K562 (cell line): Measurements from ENCODE around the gene FOXJ1. TPM values are rescaled to one million over a fixed set of nuclear protein-coding genes. Genes with fewer than 3 reads are reported as not detected.

ENCODE experiments used
- ATAC-seq: fragments of 200-7000 bp; cut with Tn5 transposase; 3 replicates; pipeline ENCODE4 v1.9.1; 2020; ENCODE audit warnings: moderate library complexity
- BruUV-seq: library from RNA; stranded (reverse); fragments of 400-500 nt; replicated peaks from 2 replicates; lab custom pipeline; 2021; lab: Mats Ljungman, UMichigan
- CTCF ChIA-PET: fragments of 300-600 bp; formaldehyde crosslinking; extraction: SDS; loops from one replicate; lab custom pipeline; 2021; ENCODE audit warnings: low intra/inter-chr PET ratio; lab: Yijun Ruan, JAX
- POLR2A ChIA-PET: fragments of 300-600, 350-650 bp; sonication (Branson Sonifier 250); formaldehyde crosslinking; extraction: SDS; loops from one replicate; lab custom pipeline; 2021; ENCODE audit warnings: antibody characterized with exemption, inconsistent platforms; lab: Yijun Ruan, JAX
- DNase-seq, 4 experiments: peaks; one replicate each; pipeline versions ENCODE4 v3.0.0 to v3.0.0-alpha.2; 2011 to 2018; ENCODE audit warnings: low spot score in 3 of 4, mixed read lengths in 3 of 4; ENCODE audit errors: extremely low read depth in 1 of 4
- FAIRE-seq: peaks from 2 replicates; lab custom pipeline; 2011; peaks lifted over from hg19 to GRCh38; lab: Jason Lieb, UNC
- H2AFZ ChIP-seq: 2 replicates; pipeline ENCODE4 v1.6.0; 2011; ENCODE audit warnings: low read depth, low read length, control low read depth, inconsistent platforms
- H3K27ac ChIP-seq: fragments of 200-600 bp; 3 replicates; pipeline ENCODE4 v1.8.0; 2011; ENCODE audit warnings: low read depth, mild to moderate bottlenecking, control low read depth, inconsistent platforms, low read length, moderate library complexity, mixed read lengths; ENCODE audit errors: extremely low read depth
- H3K27me3 ChIP-seq, 2 experiments: fragments of 300-600 bp in 1 of 2; 2 replicates in 1 of 2; 3 replicates in 1 of 2; pipeline versions ENCODE4 v1.6.0 to v1.8.0; 2011; ENCODE audit warnings: inconsistent platforms in 2 of 2, low read length in 2 of 2, mild to moderate bottlenecking in 1 of 2, mixed read lengths in 1 of 2, moderate library complexity in 1 of 2; ENCODE audit not compliant: control insufficient read depth in 2 of 2, insufficient read depth in 2 of 2
- H3K36me3 ChIP-seq: fragments of 300-600 bp; 3 replicates; pipeline ENCODE4 v1.8.0; 2011; ENCODE audit warnings: mild to moderate bottlenecking, low read length, inconsistent platforms; ENCODE audit not compliant: control insufficient read depth, insufficient read depth
- H3K4me1 ChIP-seq, 2 experiments: fragments of 200-600 bp in 1 of 2; replicated peaks in 1 of 2; 2 replicates in 1 of 2; 3 replicates in 1 of 2; pipeline versions ENCODE4 v1.5.1 to v1.8.0; 2011; ENCODE audit warnings: inconsistent platforms in 2 of 2, low read length in 2 of 2, mild to moderate bottlenecking in 1 of 2, mixed read lengths in 1 of 2, moderate library complexity in 1 of 2; ENCODE audit not compliant: control insufficient read depth in 2 of 2, insufficient read depth in 2 of 2
- H3K4me2 ChIP-seq: 2 replicates; pipeline ENCODE4 v1.6.1; 2011; ENCODE audit warnings: low read length, control low read depth, inconsistent platforms, mixed read lengths; ENCODE audit not compliant: insufficient read depth
- H3K4me3 ChIP-seq: fragments of 200-600 bp; sonication (generic), shearing (Covaris generic); 2 replicates; pipeline ENCODE4 v1.5.1; 2016; ENCODE audit warnings: control low read depth, inconsistent platforms
- H3K79me2 ChIP-seq: fragments of 200-600 bp; 3 replicates; pipeline ENCODE4 v1.8.0; 2011; ENCODE audit warnings: low read length, inconsistent platforms; ENCODE audit not compliant: control insufficient read depth, insufficient read depth
- H3K9ac ChIP-seq, 2 experiments: 2 replicates each; pipeline versions ENCODE4 v1.6.0 to v1.6.1; 2011; ENCODE audit warnings: low read depth in 2 of 2, low read length in 2 of 2, control low read depth in 1 of 2, inconsistent platforms in 1 of 2, mild to moderate bottlenecking in 1 of 2, mixed read lengths in 1 of 2; ENCODE audit not compliant: insufficient read depth in 1 of 2
- H3K9me1 ChIP-seq: one replicate; pipeline ENCODE4 v1.6.0; 2011; ENCODE audit warnings: inconsistent platforms, mild to moderate bottlenecking, low read length, moderate library complexity; ENCODE audit not compliant: control insufficient read depth, insufficient read depth
- H3K9me3 ChIP-seq: replicated peaks from 2 replicates; pipeline ENCODE4 v1.5.1; 2011; ENCODE audit warnings: low read depth, low read length, inconsistent platforms; ENCODE audit not compliant: control insufficient read depth, insufficient read depth
- H4K20me1 ChIP-seq: replicated peaks from 2 replicates; pipeline ENCODE4 v1.6.1; 2011; ENCODE audit warnings: low read length, inconsistent platforms, mixed read lengths; ENCODE audit not compliant: control insufficient read depth, insufficient read depth
- RAD21 ChIP-seq, 2 experiments: fragments of 250-450 bp in 1 of 2; fragments of 450-650 bp in 1 of 2; sonication (Bioruptor Pico) in 1 of 2; formaldehyde crosslinking in 1 of 2; IDR thresholded peaks in 1 of 2; conservative IDR thresholded peaks in 1 of 2; 2 replicates each; pipeline versions ENCODE4 v1.4.0 to v1.8.0; 2020 to 2022; ENCODE audit warnings: mild to moderate bottlenecking in 2 of 2, moderate library complexity in 1 of 2
- TCF3 ChIP-seq: sonication (generic); formaldehyde crosslinking; IDR thresholded peaks from 2 replicates; pipeline ENCODE4 v1.4.0; 2020; ENCODE audit warnings: mild to moderate bottlenecking, missing genetic modification reagents
- ZBTB33 ChIP-seq: sonication (generic); formaldehyde crosslinking; IDR thresholded peaks from 2 replicates; pipeline ENCODE4 v1.8.1; 2023; ENCODE audit warnings: mild to moderate bottlenecking, missing genetic modification reagents
- WGBS: fragments of 100-300 bp; shearing (Covaris generic); methylation state at CpG from one replicate; pipeline ENCODE4 v1.1.6; 2016; ENCODE audit warnings: low coverage, mixed read lengths; ENCODE audit not compliant: insufficient coverage; ENCODE audit errors: missing lambda C conversion rate; 5-methylcytosine and 5-hydroxymethylcytosine counted together
- in situ Hi-C: fragments of 300-500 bp; cut with MboI; formaldehyde crosslinking; loops from 4 replicates; pipeline ENCODE4 v1.15.0; 2018; ENCODE audit warnings: inconsistent platforms, mixed read lengths
- intact Hi-C: fragments of 100-400 bp; cut with micrococcal nuclease; formaldehyde crosslinking; loops from 2 replicates; pipeline ENCODE4 v1.14.2; 2022
- polyA plus RNA-seq, 8 experiments: library from polyadenylated mRNA; depleted of rRNA in 4 of 8; stranded (reverse) in 5 of 8; unstranded in 3 of 8; fragments of >200 nt; fragmentation: Nextera tagmentation in 2 of 8; fragmentation: Illumina TruSeq in 1 of 8; extraction: Ambion mirVana in 2 of 8; extraction: Trizol in 1 of 8; gene quantifications; 2 replicates each; pipeline versions ENCODE4 v1.2.1 to v1.2.3, GENCODE V29; 2011 to 2014; ENCODE audit warnings: inconsistent platforms in 1 of 8, missing spikeins in 1 of 8
- total RNA-seq, 7 experiments: library from RNA; depleted of rRNA in 6 of 7; stranded (reverse); fragments of >200 nt in 6 of 7; fragmentation: Illumina TruSeq in 2 of 7; extraction: Trizol in 2 of 7; gene quantifications; 2 replicates each; pipeline versions ENCODE4 v1.2.1 to v1.2.3, GENCODE V29; 2011 to 2021; ENCODE audit warnings: low replicate concordance in 1 of 7

The FOXJ1 gene
- total and polyA plus RNA-seq, 9 of the 15 experiments (the other 6 are each of a cell fraction or from before 2014, with no cell fraction given): 0.07 TPM; not detected in 8

GRCh38 chr17:76152591-76152990, 11.5 kb upstream of the FOXJ1 start:
- in situ Hi-C loops (no loop called here), intact Hi-C loops (no loop called here)
- no TSS peak for BruUV-seq
- H3K79me2 ChIP-seq: no peaks in the 10 kb centered on the region
- peaks cover 57% of the 10 kb centered on the region for H3K36me3 ChIP-seq
- no peak for FAIRE-seq
- H3K9me1 ChIP-seq: no peaks in the 10 kb centered on the region
- ChIA-PET POLR2A (interaction anchor here (0.6 to 3.9 kb wide), 7 partner anchors 9 to 538 kb away, joined by 3 to 28 read pairs (median 3); partner anchors contain the start of genes FOXJ1 and UBALD2), CTCF (no interaction called here)
- TF ChIP-seq TCF3 (CRISPR knock-in tag): no peak
- peak in 1 of 2 experiments; percentile 25; a peak in 1 of 4 replicates for TF ChIP-seq RAD21 (CRISPR knock-in tag; conservative IDR thresholded peaks at IDR 0.05 in 1 of 2, IDR thresholded peaks at IDR 0.05 in 1 of 2)
- TF ChIP-seq ZBTB33: no peak
- no peak for ATAC-seq
- H3K4me2 ChIP-seq: no peak overlapping the region
- no peak overlapping the region for H3K9ac ChIP-seq
- 89% methylated on average over 7 of the region's 7 CpGs for WGBS
- no peaks in the 10 kb centered on the region for H4K20me1 ChIP-seq
- DNase-seq: no peak
- no peak overlapping the region for H3K27ac ChIP-seq
- no peaks in the 10 kb centered on the region for H3K9me3 ChIP-seq
- H2AFZ ChIP-seq: no peak overlapping the region
- no peak overlapping the region for H3K4me3 ChIP-seq
- 0 out of 5 replicates have a peak, but pooled peaks cover 0 to under 1% of the 10 kb centered on the region in 2 experiments for H3K4me1 ChIP-seq
- H3K27me3 ChIP-seq: no peaks in the 10 kb centered on the region
